ENCODE results near the gene ZNF625.

ZNF625 gene

GRCh38 chr19:12159773-12160414, 3.4 kb upstream of the ZNF625 start:
- no peak for DNase-seq (ENCODE audit: low read depth)

GRCh38 chr19:12155324-12155860, 1.1 kb downstream of the ZNF625 start:
- H3K4me3 ChIP-seq (ENCODE audit: low read depth, low read length), result peak overlapping the region; percentile 88
- no peak for DNase-seq (ENCODE audit: low read depth)
- no peak for TF ChIP-seq CTCF (conservative IDR thresholded peaks at IDR 0.05; ENCODE audit: low read depth, low read length)

More at GRCh38 chr19:12159773-12160414, 3.4 kb upstream of the ZNF625 start:
- no peak for TF ChIP-seq CTCF (conservative IDR thresholded peaks at IDR 0.05; ENCODE audit: low read depth, low read length)
- H3K4me3 ChIP-seq (ENCODE audit: low read depth, low read length), result no peak overlapping the region

GRCh38 chr19:12145348-12145747, 11.2 kb downstream of the ZNF625 start:
- H3K4me3 ChIP-seq (ENCODE audit: low read depth, low read length), result no peak overlapping the region
- DNase-seq (ENCODE audit: low read depth), result no peak
- no peak for TF ChIP-seq CTCF (conservative IDR thresholded peaks at IDR 0.05; ENCODE audit: low read depth, low read length)

GRCh38 chr19:12141405-12141736, 15.2 kb downstream of the ZNF625 start:
- H3K4me3 ChIP-seq (ENCODE audit: low read depth, low read length), result no peak overlapping the region
- TF ChIP-seq CTCF (conservative IDR thresholded peaks at IDR 0.05; ENCODE audit: low read depth, low read length), result no peak
- no peak for DNase-seq (ENCODE audit: low read depth)

- H3K4me3 ChIP-seq (ENCODE audit: low read depth, low read length), result peak overlapping the region; percentile 90
- DNase-seq (ENCODE audit: low read depth), result peak; percentile 90
- peak; percentile 94 for TF ChIP-seq CTCF (conservative IDR thresholded peaks at IDR 0.05; ENCODE audit: low read depth, low read length)
Measured at GRCh38 chr19:12140545-12141404, 15.8 kb downstream of the ZNF625 start.

- TF ChIP-seq CTCF (conservative IDR thresholded peaks at IDR 0.05; ENCODE audit: low read depth, low read length), result no peak
- DNase-seq (ENCODE audit: low read depth), result peak; percentile 96
- H3K4me3 ChIP-seq (ENCODE audit: low read depth, low read length), result peak within 1 kb of the TSS; percentile 90
Measured at GRCh38 chr19:12139885-12140544, 16.5 kb downstream of the ZNF625 start, which contains the start of gene ZNF20. TSS of gene ZNF20 (minus strand) at chr19:12140350. CDS start at chr19:12140182, 168 bp downstream.

Data from choroid plexus epithelial cell (primary cell).